PFSK-1 (cell line): ENCODE measurements around the gene MAN1A2.

ENCODE experiments used
- POLR2AphosphoS5 ChIP-seq: IDR thresholded peaks from 2 replicates; pipeline ENCODE4 v1.6.1; 2012; ENCODE audit warnings: low read depth, mild to moderate bottlenecking, control low read depth, low read length, moderate library complexity
- TAF1 ChIP-seq: IDR thresholded peaks from 2 replicates; pipeline ENCODE4 v1.6.1; 2012; ENCODE audit warnings: low read length, control low read depth, borderline replicate concordance; ENCODE audit not compliant: insufficient read depth

GRCh38 chr1:117321680-117322609 is 45.3 kb upstream of the MAN1A2 start:
- TF ChIP-seq POLR2AphosphoS5 (no peak), TAF1 (no peak)
